Measurements from ENCODE around the gene IPO13.
A peak's percentile ranks its signal among the peaks of the same experiment; 100 is the strongest.

IPO13 gene

GRCh38 chr1:43956234-43956633 is 9.5 kb downstream of the IPO13 start:
- Histone ChIP-seq H3K9me3 (ENCODE audit: control insufficient read depth, low read length) (no peaks in the 10 kb centered on the region), H3K4me3 (ENCODE audit: low read length) (no peak overlapping the region), H3K4me1 (ENCODE audit: control insufficient read depth, insufficient read depth, low read length) (peaks cover 7% of the 10 kb centered on the region), H3K9ac (ENCODE audit: low read length) (no peak overlapping the region), H3K27me3 (replicated peaks; ENCODE audit: control insufficient read depth, insufficient read depth, low read length) (no peaks in the 10 kb centered on the region), H3K36me3 (ENCODE audit: control insufficient read depth, insufficient read depth, low read length, severe bottlenecking) (peaks cover 51% of the 10 kb centered on the region)
- no peak for DNase-seq (ENCODE audit: low read depth)

- no peak for DNase-seq (ENCODE audit: low read depth)
- Histone ChIP-seq H3K36me3 (ENCODE audit: control insufficient read depth, insufficient read depth, low read length, severe bottlenecking) (peaks cover 64% of the 10 kb centered on the region), H3K9ac (ENCODE audit: low read length) (no peak overlapping the region), H3K9me3 (ENCODE audit: control insufficient read depth, low read length) (no peaks in the 10 kb centered on the region), H3K27me3 (replicated peaks; ENCODE audit: control insufficient read depth, insufficient read depth, low read length) (no peaks in the 10 kb centered on the region), H3K4me3 (ENCODE audit: low read length) (no peak overlapping the region), H3K4me1 (ENCODE audit: control insufficient read depth, insufficient read depth, low read length) (no peaks in the 10 kb centered on the region)
These were observed 10.8 kb downstream of the IPO13 start for GRCh38 chr1:43957407-43958040.

GRCh38 chr1:43958351-43959255 is 11.9 kb downstream of the IPO13 start:
- Histone ChIP-seq H3K36me3 (ENCODE audit: control insufficient read depth, insufficient read depth, low read length, severe bottlenecking) (peaks cover 72% of the 10 kb centered on the region), H3K9ac (ENCODE audit: low read length) (no peak overlapping the region), H3K4me3 (ENCODE audit: low read length) (no peak overlapping the region), H3K4me1 (ENCODE audit: control insufficient read depth, insufficient read depth, low read length) (no peaks in the 10 kb centered on the region), H3K9me3 (ENCODE audit: control insufficient read depth, low read length) (no peaks in the 10 kb centered on the region), H3K27me3 (replicated peaks; ENCODE audit: control insufficient read depth, insufficient read depth, low read length) (no peaks in the 10 kb centered on the region)
- no peak for DNase-seq (ENCODE audit: low read depth)

- H3K9me3 ChIP-seq (ENCODE audit: control insufficient read depth, low read length) = no peaks in the 10 kb centered on the region
- H3K36me3 ChIP-seq (ENCODE audit: control insufficient read depth, insufficient read depth, low read length, severe bottlenecking) = peaks cover 87% of the 10 kb centered on the region
- H3K4me1 ChIP-seq (ENCODE audit: control insufficient read depth, insufficient read depth, low read length) = no peaks in the 10 kb centered on the region
- DNase-seq (ENCODE audit: low read depth) = no peak
- no peaks in the 10 kb centered on the region for H3K27me3 ChIP-seq (replicated peaks; ENCODE audit: control insufficient read depth, insufficient read depth, low read length)
- no peak overlapping the region for H3K9ac ChIP-seq (ENCODE audit: low read length)
- H3K4me3 ChIP-seq (ENCODE audit: low read length) = no peak overlapping the region
These were observed 14.0 kb downstream of the IPO13 start for GRCh38 chr1:43960798-43961197.

- Histone ChIP-seq H3K4me3 (ENCODE audit: low read length) (no peak overlapping the region), H3K4me1 (ENCODE audit: control insufficient read depth, insufficient read depth, low read length) (no peaks in the 10 kb centered on the region), H3K36me3 (ENCODE audit: control insufficient read depth, insufficient read depth, low read length, severe bottlenecking) (peaks cover 82% of the 10 kb centered on the region), H3K27me3 (replicated peaks; ENCODE audit: control insufficient read depth, insufficient read depth, low read length) (no peaks in the 10 kb centered on the region), H3K9me3 (ENCODE audit: control insufficient read depth, low read length) (no peaks in the 10 kb centered on the region), H3K9ac (ENCODE audit: low read length) (no peak overlapping the region)
- DNase-seq (ENCODE audit: low read depth) = no peak
These were observed 14.9 kb downstream of the IPO13 start for GRCh38 chr1:43961692-43962091.

GRCh38 chr1:43962324-43962723 is 15.6 kb downstream of the IPO13 start:
- no peaks in the 10 kb centered on the region for H3K4me1 ChIP-seq (ENCODE audit: control insufficient read depth, insufficient read depth, low read length)
- H3K9ac ChIP-seq (ENCODE audit: low read length) = no peak overlapping the region
- peaks cover 81% of the 10 kb centered on the region for H3K36me3 ChIP-seq (ENCODE audit: control insufficient read depth, insufficient read depth, low read length, severe bottlenecking)
- no peaks in the 10 kb centered on the region for H3K27me3 ChIP-seq (replicated peaks; ENCODE audit: control insufficient read depth, insufficient read depth, low read length)
- no peak overlapping the region for H3K4me3 ChIP-seq (ENCODE audit: low read length)
- no peak for DNase-seq (ENCODE audit: low read depth)
- H3K9me3 ChIP-seq (ENCODE audit: control insufficient read depth, low read length) = no peaks in the 10 kb centered on the region

- Histone ChIP-seq H3K4me3 (ENCODE audit: low read length) (no peak overlapping the region), H3K9ac (ENCODE audit: low read length) (no peak overlapping the region), H3K36me3 (ENCODE audit: control insufficient read depth, insufficient read depth, low read length, severe bottlenecking) (peaks cover 80% of the 10 kb centered on the region), H3K9me3 (ENCODE audit: control insufficient read depth, low read length) (no peaks in the 10 kb centered on the region), H3K4me1 (ENCODE audit: control insufficient read depth, insufficient read depth, low read length) (no peaks in the 10 kb centered on the region), H3K27me3 (replicated peaks; ENCODE audit: control insufficient read depth, insufficient read depth, low read length) (no peaks in the 10 kb centered on the region)
- DNase-seq (ENCODE audit: low read depth) = no peak
These were observed 16.3 kb downstream of the IPO13 start for GRCh38 chr1:43963006-43963405.

GRCh38 chr1:43963890-43964289 is 17.1 kb downstream of the IPO13 start:
- H3K4me3 ChIP-seq (ENCODE audit: low read length) = no peak overlapping the region

GRCh38 chr1:43965316-43965715 is 18.6 kb downstream of the IPO13 start:
- Histone ChIP-seq H3K36me3 (ENCODE audit: control insufficient read depth, insufficient read depth, low read length, severe bottlenecking) (peaks cover 57% of the 10 kb centered on the region), H3K27me3 (replicated peaks; ENCODE audit: control insufficient read depth, insufficient read depth, low read length) (no peaks in the 10 kb centered on the region), H3K9ac (ENCODE audit: low read length) (no peak overlapping the region), H3K4me1 (ENCODE audit: control insufficient read depth, insufficient read depth, low read length) (peaks cover 2% of the 10 kb centered on the region), H3K9me3 (ENCODE audit: control insufficient read depth, low read length) (no peaks in the 10 kb centered on the region), H3K4me3 (ENCODE audit: low read length) (no peak overlapping the region)
- DNase-seq (ENCODE audit: low read depth) = no peak

More at GRCh38 chr1:43963890-43964289, 17.1 kb downstream of the IPO13 start:
- no peak overlapping the region for H3K9ac ChIP-seq (ENCODE audit: low read length)
- peaks cover 71% of the 10 kb centered on the region for H3K36me3 ChIP-seq (ENCODE audit: control insufficient read depth, insufficient read depth, low read length, severe bottlenecking)
- H3K27me3 ChIP-seq (replicated peaks; ENCODE audit: control insufficient read depth, insufficient read depth, low read length) = no peaks in the 10 kb centered on the region
- no peak for DNase-seq (ENCODE audit: low read depth)
- no peaks in the 10 kb centered on the region for H3K9me3 ChIP-seq (ENCODE audit: control insufficient read depth, low read length)
- H3K4me1 ChIP-seq (ENCODE audit: control insufficient read depth, insufficient read depth, low read length) = no peaks in the 10 kb centered on the region

- Histone ChIP-seq H3K36me3 (ENCODE audit: control insufficient read depth, insufficient read depth, low read length, severe bottlenecking) (peaks cover 37% of the 10 kb centered on the region), H3K4me3 (ENCODE audit: low read length) (no peak overlapping the region), H3K4me1 (ENCODE audit: control insufficient read depth, insufficient read depth, low read length) (peaks cover 9% of the 10 kb centered on the region), H3K27me3 (replicated peaks; ENCODE audit: control insufficient read depth, insufficient read depth, low read length) (no peaks in the 10 kb centered on the region), H3K9ac (ENCODE audit: low read length) (no peak overlapping the region), H3K9me3 (ENCODE audit: control insufficient read depth, low read length) (no peaks in the 10 kb centered on the region)
- DNase-seq (ENCODE audit: low read depth) = peak; percentile 46
These were observed 21.7 kb downstream of the IPO13 start for GRCh38 chr1:43968348-43968948.

- H3K36me3 ChIP-seq (ENCODE audit: control insufficient read depth, insufficient read depth, low read length, severe bottlenecking) = peaks cover 30% of the 10 kb centered on the region
- peaks cover 14% of the 10 kb centered on the region for H3K4me1 ChIP-seq (ENCODE audit: control insufficient read depth, insufficient read depth, low read length)
- H3K9me3 ChIP-seq (ENCODE audit: control insufficient read depth, low read length) = no peaks in the 10 kb centered on the region
- no peak overlapping the region for H3K9ac ChIP-seq (ENCODE audit: low read length)
- peak overlapping the region; percentile 99 for H3K4me3 ChIP-seq (ENCODE audit: low read length)
- no peaks in the 10 kb centered on the region for H3K27me3 ChIP-seq (replicated peaks; ENCODE audit: control insufficient read depth, insufficient read depth, low read length)
- no peak for DNase-seq (ENCODE audit: low read depth)
These were observed 22.6 kb downstream of the IPO13 start for GRCh38 chr1:43969416-43969745.
